ENCODE data around the gene RAB6B. TPM values are rescaled to one million over a fixed set of nuclear protein-coding genes. Genes with fewer than 3 reads are reported as not detected.

Gene RAB6B
- polyA plus RNA-seq, 1 experiment = 2.2 TPM

DNA sequence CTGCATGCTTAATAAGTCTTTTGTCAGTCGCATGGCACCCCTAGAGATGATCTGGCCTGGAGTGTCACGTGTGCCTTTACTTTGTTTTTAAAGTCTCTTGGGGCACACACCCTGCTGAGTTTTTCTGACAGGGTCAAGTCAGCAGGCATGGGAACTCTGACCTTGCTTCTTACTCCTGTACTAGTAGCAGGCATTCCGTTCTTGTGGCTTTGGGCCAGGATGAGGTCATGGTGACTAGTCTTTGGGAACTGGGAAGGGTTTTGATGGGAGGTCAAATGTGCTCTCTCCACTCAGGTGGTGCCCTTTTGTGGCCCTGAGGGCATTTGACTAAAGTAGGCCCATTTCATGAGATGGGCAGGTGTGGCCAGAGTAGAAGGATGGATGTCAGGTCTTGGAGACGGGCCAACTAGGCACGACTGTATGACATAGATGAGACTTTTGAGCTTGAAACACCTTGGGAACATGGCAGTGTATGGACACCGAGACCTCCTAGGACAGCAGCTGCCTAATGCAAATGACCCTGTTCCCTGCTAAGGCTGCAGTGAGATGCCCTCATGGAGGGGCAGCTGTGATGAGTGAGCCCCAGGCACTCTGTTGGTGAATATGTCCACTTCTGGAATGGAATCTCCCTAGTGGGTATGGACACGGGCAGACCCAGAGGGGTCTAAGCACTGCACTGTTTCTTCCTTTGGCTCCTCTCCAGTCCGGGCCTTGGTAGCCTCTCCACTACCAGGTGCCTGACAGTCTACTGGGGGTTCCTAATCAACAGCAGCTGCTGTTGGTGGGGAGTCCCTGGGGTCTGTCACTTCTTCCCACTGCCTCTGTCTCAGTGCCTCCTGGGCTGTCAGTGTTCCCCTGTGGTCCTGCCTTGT lies 73.7 kb downstream of the RAB6B start:
- peak; percentile 33 for DNase-seq (ENCODE audit: low read depth, low spot score)
- CTCF ChIA-PET = interaction anchor here (0.6 to 2.3 kb wide), 5 partner anchors 9 to 390 kb away, joined by 3 to 12 read pairs (median 3); no protein-coding TSS in a partner anchor
- TF ChIP-seq, protein P1, sequence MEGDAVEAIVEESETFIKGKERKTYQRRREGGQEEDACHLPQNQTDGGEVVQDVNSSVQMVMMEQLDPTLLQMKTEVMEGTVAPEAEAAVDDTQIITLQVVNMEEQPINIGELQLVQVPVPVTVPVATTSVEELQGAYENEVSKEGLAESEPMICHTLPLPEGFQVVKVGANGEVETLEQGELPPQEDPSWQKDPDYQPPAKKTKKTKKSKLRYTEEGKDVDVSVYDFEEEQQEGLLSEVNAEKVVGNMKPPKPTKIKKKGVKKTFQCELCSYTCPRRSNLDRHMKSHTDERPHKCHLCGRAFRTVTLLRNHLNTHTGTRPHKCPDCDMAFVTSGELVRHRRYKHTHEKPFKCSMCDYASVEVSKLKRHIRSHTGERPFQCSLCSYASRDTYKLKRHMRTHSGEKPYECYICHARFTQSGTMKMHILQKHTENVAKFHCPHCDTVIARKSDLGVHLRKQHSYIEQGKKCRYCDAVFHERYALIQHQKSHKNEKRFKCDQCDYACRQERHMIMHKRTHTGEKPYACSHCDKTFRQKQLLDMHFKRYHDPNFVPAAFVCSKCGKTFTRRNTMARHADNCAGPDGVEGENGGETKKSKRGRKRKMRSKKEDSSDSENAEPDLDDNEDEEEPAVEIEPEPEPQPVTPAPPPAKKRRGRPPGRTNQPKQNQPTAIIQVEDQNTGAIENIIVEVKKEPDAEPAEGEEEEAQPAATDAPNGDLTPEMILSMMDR (IDR thresholded peaks at IDR 0.05; ENCODE audit: low read depth, low read length) = peak; percentile 45
- H3K27ac ChIP-seq (ENCODE audit: low read depth, low read length) = no peak overlapping the region
- POLR2A ChIA-PET = no interaction called here
- no peaks in the 10 kb centered on the region for H3K27me3 ChIP-seq (ENCODE audit: control insufficient read depth, insufficient read depth, low read length)
- no peak overlapping the region for H3K4me3 ChIP-seq (ENCODE audit: low read depth, low read length)
- no peaks in the 10 kb centered on the region for H3K9me3 ChIP-seq (ENCODE audit: control insufficient read depth, insufficient read depth, low read length)

DNA sequence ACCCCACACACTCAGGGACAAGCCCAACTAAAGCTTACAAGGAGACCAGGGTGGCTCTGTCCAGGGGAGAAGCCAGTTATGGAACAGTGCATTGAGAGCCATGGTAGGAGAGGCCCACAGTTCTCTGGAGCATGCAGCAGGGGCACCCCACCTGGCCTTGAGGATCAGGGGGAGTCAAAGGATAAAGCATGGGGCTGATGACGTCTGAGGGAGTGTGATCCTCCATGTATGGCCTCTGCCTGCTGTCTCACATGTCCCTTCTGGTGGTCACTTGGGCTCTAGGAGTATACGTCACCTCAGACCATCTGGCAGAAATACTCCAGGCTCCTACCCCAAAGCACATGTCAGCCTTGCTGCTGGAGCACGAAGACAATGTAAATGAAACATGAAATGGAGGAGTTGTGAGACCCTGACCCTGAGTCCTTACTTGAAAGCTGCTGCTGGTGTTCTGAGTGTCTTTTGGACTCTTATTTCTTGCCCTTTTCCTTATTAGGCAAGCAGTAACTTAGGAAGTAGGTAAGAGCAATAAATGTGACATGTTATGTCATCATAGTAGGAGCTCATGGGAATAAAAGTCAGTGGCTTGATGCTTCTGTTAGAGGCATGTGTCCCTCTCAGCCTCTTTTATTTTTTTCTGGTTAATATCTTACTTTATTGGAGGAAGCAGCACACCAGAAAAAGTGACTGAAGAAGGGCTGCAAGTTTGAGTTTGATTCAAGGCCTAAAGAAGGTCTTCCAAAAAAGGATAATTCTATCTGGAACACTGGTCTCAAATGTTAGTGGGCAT lies 74.6 kb downstream of the RAB6B start:
- DNase-seq (ENCODE audit: low read depth, low spot score) = no peak
- CTCF ChIA-PET = interaction anchor here (1.0 to 2.3 kb wide), 3 partner anchors 15 to 391 kb away, joined by 3 to 12 read pairs (median 3); no protein-coding TSS in a partner anchor
- TF ChIP-seq, protein P1 (IDR thresholded peaks at IDR 0.05; ENCODE audit: low read depth, low read length) = no peak
- Histone ChIP-seq H3K27me3 (ENCODE audit: control insufficient read depth, insufficient read depth, low read length) (no peaks in the 10 kb centered on the region), H3K9me3 (ENCODE audit: control insufficient read depth, insufficient read depth, low read length) (no peaks in the 10 kb centered on the region), H3K27ac (ENCODE audit: low read depth, low read length) (no peak overlapping the region), H3K4me3 (ENCODE audit: low read depth, low read length) (no peak overlapping the region)
- POLR2A ChIA-PET = no interaction called here

DNA sequence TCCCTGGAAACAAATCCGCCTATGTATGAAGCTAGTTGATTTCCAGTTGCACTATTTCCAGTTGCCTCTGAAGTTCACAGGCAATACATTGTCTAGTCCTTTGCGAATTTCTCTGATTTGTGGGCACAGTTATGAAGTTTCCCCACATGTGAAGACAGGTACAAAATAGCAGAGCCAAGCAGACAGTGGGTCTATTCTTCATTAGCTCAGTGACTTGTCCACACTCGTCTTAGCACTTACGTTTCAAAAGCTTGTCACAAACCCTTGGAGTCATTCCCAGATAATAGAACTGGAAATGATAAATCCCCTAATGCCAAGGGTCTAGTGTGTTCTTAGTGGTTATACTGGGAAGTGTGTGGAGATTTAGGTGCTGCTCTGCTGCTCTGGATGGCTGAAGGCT lies 75.6 kb downstream of the RAB6B start:
- Histone ChIP-seq H3K9me3 (ENCODE audit: control insufficient read depth, insufficient read depth, low read length) (no peaks in the 10 kb centered on the region), H3K4me3 (ENCODE audit: low read depth, low read length) (no peak overlapping the region), H3K27ac (ENCODE audit: low read depth, low read length) (no peak overlapping the region), H3K27me3 (ENCODE audit: control insufficient read depth, insufficient read depth, low read length) (no peaks in the 10 kb centered on the region)
- ChIA-PET POLR2A (interaction anchor here (0.7 kb wide), 1 partner anchor 213 kb away, joined by 3 read pairs; no protein-coding TSS in a partner anchor), CTCF (interaction anchor here (0.7 to 2.3 kb wide), 6 partner anchors 89 to 729 kb away, joined by 3 to 12 read pairs (median 4); no protein-coding TSS in a partner anchor)
- no peak for DNase-seq (ENCODE audit: low read depth, low spot score)
- TF ChIP-seq, protein P1 (IDR thresholded peaks at IDR 0.05; ENCODE audit: low read depth, low read length) = no peak

DNA sequence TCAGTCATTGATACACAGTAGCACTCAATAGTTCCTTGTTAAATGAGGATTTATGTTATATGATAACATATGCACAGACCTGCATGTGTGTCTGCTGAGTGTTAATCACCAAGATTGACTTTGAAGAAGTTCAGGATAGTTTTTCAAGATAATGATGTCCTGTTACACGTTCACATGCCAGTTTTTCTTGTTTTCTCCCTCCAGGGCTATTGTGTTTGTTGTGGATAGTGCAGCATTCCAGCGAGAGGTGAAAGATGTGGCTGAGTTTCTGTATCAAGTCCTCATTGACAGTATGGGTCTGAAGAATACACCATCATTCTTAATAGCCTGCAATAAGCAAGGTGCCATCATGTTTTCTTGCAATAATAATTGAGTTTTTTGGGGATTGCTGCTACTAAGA lies 80.3 kb downstream of the RAB6B start:
- ChIA-PET CTCF (no interaction called here), POLR2A (no interaction called here)
- Histone ChIP-seq H3K4me3 (ENCODE audit: low read depth, low read length) (no peak overlapping the region), H3K9me3 (ENCODE audit: control insufficient read depth, insufficient read depth, low read length) (no peaks in the 10 kb centered on the region), H3K27ac (ENCODE audit: low read depth, low read length) (no peak overlapping the region), H3K27me3 (ENCODE audit: control insufficient read depth, insufficient read depth, low read length) (no peaks in the 10 kb centered on the region)
- TF ChIP-seq, protein P1 (IDR thresholded peaks at IDR 0.05; ENCODE audit: low read depth, low read length) = no peak
- no peak for DNase-seq (ENCODE audit: low read depth, low spot score)
